ENCODE data around the gene WDR37. TPM values are rescaled to one million over a fixed set of nuclear protein-coding genes. Genes with fewer than 3 reads are reported as not detected.
"Not testable (repeated sequence)": the region's sequence is repeated elsewhere in the genome, so short reads cannot be mapped to it uniquely, and the experiment has no call there.

The WDR37 gene
- total RNA-seq, 1 donor from 2014 or later = 24.1 TPM

- no peak for DNase-seq (ENCODE audit: low spot score)
Measured at GRCh38 chr10:1043532-1043995, 12.6 kb upstream of the WDR37 start.

GRCh38 chr10:1044146-1044545 lies 12.0 kb upstream of the WDR37 start:
- no peak for DNase-seq (ENCODE audit: low spot score)

- no peak for DNase-seq (ENCODE audit: low spot score)
Measured at GRCh38 chr10:1044964-1045363, 11.2 kb upstream of the WDR37 start.

- DNase-seq (ENCODE audit: low spot score) = no peak
Measured at GRCh38 chr10:1045415-1045814, 10.8 kb upstream of the WDR37 start.

- no peak for DNase-seq (ENCODE audit: low spot score)
Measured at GRCh38 chr10:1047937-1048336, 8.2 kb upstream of the WDR37 start.

GRCh38 chr10:1048349-1048731 lies 7.8 kb upstream of the WDR37 start:
- no peak for DNase-seq (ENCODE audit: low spot score)

GRCh38 chr10:1048732-1049424 lies 7.3 kb upstream of the WDR37 start, which contains the start of gene IDI1:
Gene IDI1, minus strand, starts transcription at chr10:1049119. Its CDS starts 116 bp downstream, at chr10:1049003.
- DNase-seq (ENCODE audit: low spot score) = peak; percentile 98

GRCh38 chr10:1049425-1049958 lies 6.7 kb upstream of the WDR37 start:
- DNase-seq (ENCODE audit: low spot score) = no peak

GRCh38 chr10:1050145-1050544 lies 6.0 kb upstream of the WDR37 start:
- DNase-seq (ENCODE audit: low spot score) = no peak

GRCh38 chr10:1050554-1050953 lies 5.6 kb upstream of the WDR37 start:
- DNase-seq (ENCODE audit: low spot score) = no peak

GRCh38 chr10:1054684-1055083 lies 1.5 kb upstream of the WDR37 start:
- DNase-seq (ENCODE audit: low spot score) = no peak

GRCh38 chr10:1057106-1057657 lies 997 bp downstream of the WDR37 start:
- no peak for DNase-seq (ENCODE audit: low spot score)

- no peak for DNase-seq (ENCODE audit: low spot score)
Measured at GRCh38 chr10:1058017-1058416, 1.8 kb downstream of the WDR37 start.

GRCh38 chr10:1059902-1060301 lies 3.7 kb downstream of the WDR37 start:
- no peak for DNase-seq (ENCODE audit: low spot score)

- DNase-seq (ENCODE audit: low spot score) = no peak
Measured at GRCh38 chr10:1061930-1062774, 6.0 kb downstream of the WDR37 start.

- DNase-seq (ENCODE audit: low spot score) = no peak
Measured at GRCh38 chr10:1063232-1063865, 7.2 kb downstream of the WDR37 start.

- DNase-seq (ENCODE audit: low spot score) = no peak
Measured at GRCh38 chr10:1064964-1065247, 8.7 kb downstream of the WDR37 start.

GRCh38 chr10:1066734-1067133 lies 10.5 kb downstream of the WDR37 start:
- DNase-seq (ENCODE audit: low spot score) = not testable (repeated sequence)

- DNase-seq (ENCODE audit: low spot score) = no peak
Measured at GRCh38 chr10:1068380-1069361, 12.5 kb downstream of the WDR37 start.

GRCh38 chr10:1070919-1071318 lies 14.7 kb downstream of the WDR37 start:
- DNase-seq (ENCODE audit: low spot score) = no peak

Measured in ureter (tissue), 1 donor.